ENCODE data around the gene SUCO.

GRCh38 chr1:172582889-172583288, 49.9 kb downstream of the SUCO start:
- no peak for TF ChIP-seq POLR2AphosphoS5 (IDR thresholded peaks at IDR 0.05; ENCODE audit: low read depth, low read length)
- no peak for TF ChIP-seq SP1 (IDR thresholded peaks at IDR 0.05; ENCODE audit: low read depth)
- no peak for TF ChIP-seq ATF3 (IDR thresholded peaks at IDR 0.05)
- peak; percentile 12 to 47 (median 29); a peak in 5 of 6 replicates for TF ChIP-seq CTCF (IDR thresholded peaks at IDR 0.05 in 2 of 3, conservative IDR thresholded peaks at IDR 0.05 in 1 of 3; ENCODE audit: borderline replicate concordance in 1 of 3, insufficient read depth in 1 of 3, low read depth in 2 of 3, low read length in 2 of 3)
- no peak for TF ChIP-seq ZBTB33 (IDR thresholded peaks at IDR 0.05; ENCODE audit: extremely low read depth, insufficient replicate concordance, low read length)
- TF ChIP-seq EZH2 (IDR thresholded peaks at IDR 0.05): no peak
- no peak for TF ChIP-seq ZNF274 (IDR thresholded peaks at IDR 0.05; ENCODE audit: low read depth, low read length)

Data from HCT116 (cell line).